BLaER1 treated with 17β-estradiol and CSF1 and Interleukin-3, amounts not matched to agents 10 nM and 100 nM (cell line): ENCODE data around the gene ZCCHC4.
A peak's percentile ranks its signal among the peaks of the same experiment; 100 is the strongest.

Experiments
- H3K27ac ChIP-seq, 11 experiments: shearing (Covaris generic); formaldehyde crosslinking; 2 replicates each; pipeline ENCODE4 v1.8.1; 2022
- H3K27me3 ChIP-seq, 11 experiments: shearing (Covaris generic); formaldehyde crosslinking; 2 replicates each; pipeline ENCODE4 v1.8.1; 2022
- H3K36me3 ChIP-seq, 11 experiments: shearing (Covaris generic); formaldehyde crosslinking; 2 replicates each; pipeline ENCODE4 v1.8.1; 2022
- H3K4me1 ChIP-seq, 10 experiments: shearing (Covaris generic); formaldehyde crosslinking; 2 replicates each; pipeline ENCODE4 v1.8.1; 2022
- H3K4me2 ChIP-seq, 11 experiments: shearing (Covaris generic); formaldehyde crosslinking; 2 replicates each; pipeline ENCODE4 v1.8.1; 2022
- H3K4me3 ChIP-seq, 10 experiments: shearing (Covaris generic); formaldehyde crosslinking; 2 replicates each; pipeline ENCODE4 v1.8.1; 2022
- H3K9ac ChIP-seq, 11 experiments: shearing (Covaris generic); formaldehyde crosslinking; 2 replicates each; pipeline ENCODE4 v1.8.1; 2022
- H3K9me3 ChIP-seq, 11 experiments: shearing (Covaris generic); formaldehyde crosslinking; replicated peaks in 1 of 11; 2 replicates each; pipeline ENCODE4 v1.8.1; 2022
- H4K20me1 ChIP-seq, 11 experiments: shearing (Covaris generic); formaldehyde crosslinking; 2 replicates each; pipeline ENCODE4 v1.8.1; 2022
- Cebpa-rat ChIP-seq, 11 experiments: shearing (Covaris generic); IDR thresholded peaks; 2 replicates each; pipeline ENCODE4 v1.8.1; 2022

The ZCCHC4 gene

GRCh38 chr4:25312496-25313200, at the start of gene ZCCHC4:
TSS of gene ZCCHC4 (plus strand) at chr4:25312774. CDS start at chr4:25312810, 36 bp downstream.
- Histone ChIP-seq H3K9me3 (no peaks in the 10 kb centered on the region), H4K20me1 (no peaks in the 10 kb centered on the region), H3K4me1 (peaks cover 25 to 50% (median 31%) of the 10 kb centered on the region in 10 experiments), H3K36me3 (peaks cover 14 to 35% (median 24%) of the 10 kb centered on the region in 11 experiments; a peak in 20 of 22 replicates), H3K27me3 (no peaks in the 10 kb centered on the region), H3K27ac (peak within 1 kb of the TSS; percentile 33 to 92 (median 87); a peak in 21 of 22 replicates), H3K4me2 (peak within 1 kb of the TSS; percentile 72 to 98 (median 83)), H3K9ac (peak within 1 kb of the TSS; percentile 80 to 92 (median 89)), H3K4me3 (peak within 1 kb of the TSS; percentile 72 to 85 (median 81))
- no peak for TF ChIP-seq Cebpa-rat (IDR thresholded peaks at IDR 0.05)

- Histone ChIP-seq H3K36me3 (peaks cover 57 to 89% (median 67%) of the 10 kb centered on the region in 11 experiments), H3K9ac (no peak overlapping the region)
- 0 out of 22 replicates have a peak, but pooled peaks of 2 of the 11 experiments have one; percentile 16 to 22 for TF ChIP-seq Cebpa-rat (IDR thresholded peaks at IDR 0.05)
Observed at GRCh38 chr4:25271866-25272265, 40.7 kb upstream of the ZCCHC4 start.

GRCh38 chr4:25280210-25280609, 32.4 kb upstream of the ZCCHC4 start:
- H3K9me3 ChIP-seq: no peaks in the 10 kb centered on the region
- H3K9ac ChIP-seq: no peak overlapping the region
- H3K27me3 ChIP-seq: no peaks in the 10 kb centered on the region
- H3K4me2 ChIP-seq: no peak overlapping the region
- H3K27ac ChIP-seq: no peak overlapping the region
- H3K4me1 ChIP-seq: peaks cover 0 to 7% (median 3%) of the 10 kb centered on the region in 10 experiments; a peak in 8 of 20 replicates
- no peaks in the 10 kb centered on the region for H4K20me1 ChIP-seq
- no peak for TF ChIP-seq Cebpa-rat (IDR thresholded peaks at IDR 0.05)
- peaks cover 27 to 63% (median 42%) of the 10 kb centered on the region in 11 experiments for H3K36me3 ChIP-seq
- no peak overlapping the region for H3K4me3 ChIP-seq

More at GRCh38 chr4:25271866-25272265, 40.7 kb upstream of the ZCCHC4 start:
- no peaks in the 10 kb centered on the region for H4K20me1 ChIP-seq
- H3K27me3 ChIP-seq: no peaks in the 10 kb centered on the region
- no peaks in the 10 kb centered on the region for H3K9me3 ChIP-seq
- peaks cover 0 to 23% (median 14%) of the 10 kb centered on the region in 10 experiments; a peak in 11 of 20 replicates for H3K4me1 ChIP-seq
- H3K27ac ChIP-seq: no peak overlapping the region
- no peak overlapping the region for H3K4me2 ChIP-seq
- no peak overlapping the region for H3K4me3 ChIP-seq

- H3K4me1 ChIP-seq: no peaks in the 10 kb centered on the region
- no peak overlapping the region for H3K4me3 ChIP-seq
- H3K9ac ChIP-seq: no peak overlapping the region
- no peak overlapping the region for H3K27ac ChIP-seq
- H4K20me1 ChIP-seq: no peaks in the 10 kb centered on the region
- H3K9me3 ChIP-seq: peaks cover 0 to 16% (median 7%) of the 10 kb centered on the region in 11 experiments; a peak in 11 of 22 replicates
- H3K4me2 ChIP-seq: no peak overlapping the region
- peaks cover 19 to 31% (median 26%) of the 10 kb centered on the region in 11 experiments for H3K36me3 ChIP-seq
- no peak for TF ChIP-seq Cebpa-rat (IDR thresholded peaks at IDR 0.05)
- H3K27me3 ChIP-seq: no peaks in the 10 kb centered on the region
Observed at GRCh38 chr4:25283948-25284347, 28.6 kb upstream of the ZCCHC4 start.

- Histone ChIP-seq H3K4me3 (no peak overlapping the region), H3K4me1 (no peaks in the 10 kb centered on the region), H3K9ac (no peak overlapping the region), H3K27me3 (no peaks in the 10 kb centered on the region), H3K4me2 (no peak overlapping the region), H3K9me3 (peaks cover 0 to 16% (median 7%) of the 10 kb centered on the region in 11 experiments; a peak in 11 of 22 replicates), H3K27ac (no peak overlapping the region), H3K36me3 (peaks cover 14 to 26% (median 21%) of the 10 kb centered on the region in 11 experiments), H4K20me1 (no peaks in the 10 kb centered on the region)
- TF ChIP-seq Cebpa-rat (IDR thresholded peaks at IDR 0.05): no peak
Observed at GRCh38 chr4:25284466-25284865, 28.1 kb upstream of the ZCCHC4 start.

GRCh38 chr4:25290490-25291067, 22.0 kb upstream of the ZCCHC4 start:
- H3K4me3 ChIP-seq: no peak overlapping the region

GRCh38 chr4:25291158-25291733, 21.3 kb upstream of the ZCCHC4 start:
- Histone ChIP-seq H3K27ac (no peak overlapping the region), H4K20me1 (no peaks in the 10 kb centered on the region), H3K4me3 (no peak overlapping the region), H3K4me1 (peaks cover 0 to 5% (median 0%) of the 10 kb centered on the region in 10 experiments; a peak in 1 of 20 replicates), H3K4me2 (no peak overlapping the region; a peak in 1 of 22 replicates), H3K36me3 (no peaks in the 10 kb centered on the region), H3K27me3 (no peaks in the 10 kb centered on the region), H3K9ac (no peak overlapping the region), H3K9me3 (peaks cover 0 to 17% (median 9%) of the 10 kb centered on the region in 11 experiments; a peak in 12 of 22 replicates)
- TF ChIP-seq Cebpa-rat (IDR thresholded peaks at IDR 0.05): peak in 10 of 11 experiments; percentile 9 to 93 (median 64); a peak in 14 of 22 replicates

More at GRCh38 chr4:25290490-25291067, 22.0 kb upstream of the ZCCHC4 start:
- Histone ChIP-seq H3K4me1 (peaks cover 0 to 5% (median 0%) of the 10 kb centered on the region in 10 experiments; a peak in 1 of 20 replicates), H3K27me3 (no peaks in the 10 kb centered on the region), H3K36me3 (no peaks in the 10 kb centered on the region), H3K4me2 (no peak overlapping the region; a peak in 1 of 22 replicates), H3K9ac (no peak overlapping the region), H3K27ac (no peak overlapping the region), H4K20me1 (no peaks in the 10 kb centered on the region), H3K9me3 (peaks cover 0 to 17% (median 9%) of the 10 kb centered on the region in 11 experiments; a peak in 12 of 22 replicates)
- no peak for TF ChIP-seq Cebpa-rat (IDR thresholded peaks at IDR 0.05)

GRCh38 chr4:25297528-25298242, 14.9 kb upstream of the ZCCHC4 start:
- H3K27me3 ChIP-seq: no peaks in the 10 kb centered on the region
- no peaks in the 10 kb centered on the region for H3K9me3 ChIP-seq
- H3K36me3 ChIP-seq: no peaks in the 10 kb centered on the region
- H3K4me2 ChIP-seq: peak overlapping the region in 1 of 11 experiments; percentile 15; a peak in 1 of 22 replicates
- no peak for TF ChIP-seq Cebpa-rat (IDR thresholded peaks at IDR 0.05)
- no peak overlapping the region for H3K4me3 ChIP-seq
- H3K27ac ChIP-seq: no peak overlapping the region
- H3K4me1 ChIP-seq: peaks cover 0 to 9% (median 0%) of the 10 kb centered on the region in 10 experiments; a peak in 1 of 20 replicates
- no peaks in the 10 kb centered on the region for H4K20me1 ChIP-seq
- no peak overlapping the region for H3K9ac ChIP-seq
